GM18870 (cell line): ENCODE measurements around the gene NAA80.
A peak's percentile ranks its signal among the peaks of the same experiment; 100 is the strongest.
"Not testable (repeated sequence)": the region's sequence is repeated elsewhere in the genome, so short reads cannot be mapped to it uniquely, and the experiment has no call there.

Experiments used
- ATAC-seq: cut with Tn5 transposase; IDR thresholded peaks from one replicate; pipeline ENCODE4 v1.9.1; 2021; ENCODE audit warnings: moderate library complexity; ENCODE audit not compliant: unreplicated experiment

The NAA80 gene

DNA sequence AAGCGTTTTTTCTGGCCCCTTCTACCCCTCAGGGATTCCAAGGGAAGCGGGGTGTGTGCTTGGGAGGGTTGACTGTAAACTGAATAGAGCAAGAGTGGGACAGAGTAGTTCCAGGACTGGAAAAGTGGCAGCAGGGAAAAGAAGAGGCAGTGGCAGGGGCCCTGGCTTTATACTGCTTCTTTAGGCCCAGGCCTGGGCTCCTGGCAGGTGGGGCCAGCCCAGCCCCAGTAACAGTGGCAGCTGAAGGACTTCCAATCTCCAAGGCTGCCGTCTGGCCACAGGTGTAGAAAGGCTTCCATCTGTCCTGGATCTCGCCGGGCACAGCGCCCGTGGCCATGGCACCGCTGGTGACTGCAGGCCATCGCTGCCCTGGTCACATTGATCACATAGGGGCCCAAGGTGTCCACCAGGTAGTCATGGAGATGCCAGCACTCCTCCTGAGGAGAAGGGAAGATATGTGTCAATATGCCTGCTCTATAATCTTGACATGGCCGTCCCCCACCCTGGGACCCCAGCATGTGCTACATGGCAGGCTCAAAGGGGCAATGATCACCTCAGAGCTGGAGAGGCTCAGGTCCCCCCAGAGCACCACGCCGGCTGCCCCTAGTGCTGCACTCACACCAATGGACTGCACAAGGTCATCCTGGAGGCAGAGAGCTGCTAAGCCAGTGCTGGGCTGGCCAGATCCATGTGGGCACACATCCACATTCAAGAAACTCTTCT, 6.0 kb downstream of the NAA80 start:
- no peak for ATAC-seq

DNA sequence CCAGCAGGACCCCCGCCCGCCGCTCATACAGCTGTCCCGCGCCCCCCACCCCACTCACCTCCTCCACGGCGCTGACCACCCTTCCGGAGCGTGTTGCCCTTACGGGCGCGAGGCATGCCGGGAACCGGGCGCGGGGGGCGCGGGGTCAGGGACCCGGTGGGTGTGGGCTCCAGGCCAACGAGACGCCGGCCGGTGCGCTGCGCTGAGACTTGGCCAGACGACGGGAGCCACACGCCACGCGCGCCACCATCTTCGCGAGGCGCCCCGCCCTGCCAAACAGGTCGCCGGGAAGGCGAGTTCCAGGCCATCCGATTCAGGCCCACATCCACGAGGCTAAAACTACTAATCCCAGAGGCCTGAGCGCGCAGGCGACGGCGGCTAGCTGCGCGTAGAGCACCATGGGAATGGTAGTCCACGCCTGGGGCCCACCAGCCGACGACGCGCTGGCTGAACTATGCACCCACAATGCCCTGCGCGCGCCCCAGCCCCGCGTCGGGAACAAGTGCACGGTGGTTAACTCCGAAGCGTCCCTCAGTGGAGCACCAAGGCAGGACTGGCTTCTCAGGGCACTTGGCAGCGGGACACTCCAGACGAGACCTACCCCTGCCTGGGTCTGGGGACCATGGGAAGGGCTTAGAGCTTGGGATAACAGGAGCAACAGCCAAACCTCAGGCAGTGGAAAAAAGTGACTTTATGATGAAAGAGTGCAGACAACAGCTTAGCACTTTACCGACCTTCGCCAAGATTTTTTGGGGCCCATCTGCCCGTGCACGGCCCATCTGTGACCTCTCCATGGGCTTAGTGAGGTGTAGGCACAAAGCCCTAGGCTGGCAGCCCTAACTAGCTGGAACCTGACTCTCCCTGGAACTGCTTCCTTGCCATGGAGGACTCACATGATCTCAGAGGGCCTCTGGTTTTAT, 6.8 kb downstream of the NAA80 start, which contains the start of gene IFRD2:
Gene IFRD2 (minus strand): TSS at position 271 of the 920 bp plus-strand sequence. CDS start 155 bp downstream, at position 116.
- peak; percentile 93 for ATAC-seq

DNA sequence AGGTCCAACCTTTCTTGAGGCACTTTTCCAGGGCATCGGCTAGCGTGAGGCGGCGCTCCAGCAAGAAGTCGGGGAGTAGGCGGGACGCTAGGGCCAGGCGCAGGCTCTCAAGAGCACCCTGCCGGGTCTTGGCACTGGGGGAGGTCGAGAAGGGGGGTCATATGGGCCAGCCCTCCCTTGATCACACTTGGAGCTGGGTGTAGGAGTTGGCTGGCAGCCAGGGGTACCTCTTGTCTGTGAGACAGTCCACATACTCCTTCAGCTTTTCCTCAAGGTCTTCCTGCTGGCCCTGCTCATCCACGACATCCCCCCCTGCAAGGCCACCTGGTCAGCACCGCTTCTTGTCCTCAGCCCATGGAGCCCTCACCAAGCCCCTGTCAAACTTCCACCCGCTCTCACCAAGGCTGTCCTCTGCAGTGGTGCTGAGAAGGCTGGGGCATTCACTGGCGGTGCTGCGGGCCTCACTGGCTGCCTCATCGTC, 9.0 kb downstream of the NAA80 start:
- ATAC-seq, result no peak

DNA sequence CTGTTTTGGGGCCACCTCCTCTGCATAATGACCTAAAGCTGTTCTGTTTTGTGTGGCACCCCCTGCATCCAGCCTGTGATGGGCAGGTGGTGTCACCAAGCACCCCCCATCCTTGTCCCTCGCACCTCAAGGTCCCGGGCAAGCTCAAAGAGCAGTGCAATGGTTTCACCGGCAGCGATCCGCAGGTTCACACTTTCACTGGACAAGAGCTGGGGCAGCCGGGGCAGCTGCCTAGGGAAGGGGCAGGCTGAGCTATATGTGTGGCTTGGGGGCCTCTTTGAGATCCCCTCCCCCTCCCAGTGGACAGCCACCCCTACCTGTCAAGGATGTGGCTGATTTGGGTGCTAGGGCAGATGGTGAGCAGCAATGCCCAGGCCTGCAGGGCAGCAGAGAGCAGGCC, 10.1 kb downstream of the NAA80 start:
- no peak for ATAC-seq

DNA sequence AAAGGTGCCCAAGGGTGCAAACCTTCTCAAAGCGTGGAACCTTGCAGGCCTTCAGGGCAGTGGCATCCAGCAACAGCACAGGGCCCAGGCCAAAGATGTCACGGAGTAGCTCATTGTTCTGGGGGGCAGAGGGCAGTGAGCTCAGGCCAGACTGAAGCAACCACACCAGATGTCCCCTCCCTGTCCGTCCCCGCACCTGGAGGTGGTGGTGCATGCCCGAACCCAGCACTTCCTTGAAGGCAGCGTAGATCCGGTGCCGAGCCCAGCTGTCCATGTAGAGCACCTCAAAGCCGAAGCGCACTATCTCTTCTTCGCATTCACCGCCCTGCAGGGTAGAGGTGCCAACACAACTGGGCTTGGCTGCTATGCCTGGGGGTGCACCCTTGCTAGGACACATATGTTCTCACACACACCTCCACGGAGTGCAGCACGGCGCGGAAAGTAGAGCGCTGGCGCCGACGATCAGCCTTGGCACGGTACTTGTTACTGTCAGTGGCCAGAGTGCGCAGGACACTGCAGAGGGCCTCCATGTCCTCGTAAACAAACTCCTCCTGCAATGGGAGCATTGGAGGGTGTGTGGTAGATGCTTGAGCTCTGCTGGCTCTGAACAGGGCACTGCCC, 10.7 kb downstream of the NAA80 start:
- no peak for ATAC-seq

DNA sequence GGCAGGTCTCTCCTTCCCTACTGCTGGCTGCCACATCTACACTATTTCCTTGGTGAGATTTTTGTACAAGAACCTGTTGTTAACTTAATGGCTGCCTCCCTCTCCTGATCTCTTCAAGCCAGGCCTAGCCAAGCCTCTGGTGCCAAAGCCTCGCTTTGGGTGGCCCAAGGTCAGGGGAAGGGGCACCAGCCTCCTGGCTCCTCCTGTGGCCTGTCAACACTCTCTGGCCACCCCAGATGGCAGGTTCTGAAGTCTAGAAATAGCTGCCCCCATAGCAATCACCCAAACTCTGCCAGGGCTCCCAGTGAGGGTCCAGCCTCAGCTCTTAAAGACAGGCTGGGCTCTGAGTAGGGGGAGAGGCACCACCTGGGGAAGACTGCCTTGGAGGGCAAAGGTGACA, 11.9 kb downstream of the NAA80 start:
- ATAC-seq, result no peak

DNA sequence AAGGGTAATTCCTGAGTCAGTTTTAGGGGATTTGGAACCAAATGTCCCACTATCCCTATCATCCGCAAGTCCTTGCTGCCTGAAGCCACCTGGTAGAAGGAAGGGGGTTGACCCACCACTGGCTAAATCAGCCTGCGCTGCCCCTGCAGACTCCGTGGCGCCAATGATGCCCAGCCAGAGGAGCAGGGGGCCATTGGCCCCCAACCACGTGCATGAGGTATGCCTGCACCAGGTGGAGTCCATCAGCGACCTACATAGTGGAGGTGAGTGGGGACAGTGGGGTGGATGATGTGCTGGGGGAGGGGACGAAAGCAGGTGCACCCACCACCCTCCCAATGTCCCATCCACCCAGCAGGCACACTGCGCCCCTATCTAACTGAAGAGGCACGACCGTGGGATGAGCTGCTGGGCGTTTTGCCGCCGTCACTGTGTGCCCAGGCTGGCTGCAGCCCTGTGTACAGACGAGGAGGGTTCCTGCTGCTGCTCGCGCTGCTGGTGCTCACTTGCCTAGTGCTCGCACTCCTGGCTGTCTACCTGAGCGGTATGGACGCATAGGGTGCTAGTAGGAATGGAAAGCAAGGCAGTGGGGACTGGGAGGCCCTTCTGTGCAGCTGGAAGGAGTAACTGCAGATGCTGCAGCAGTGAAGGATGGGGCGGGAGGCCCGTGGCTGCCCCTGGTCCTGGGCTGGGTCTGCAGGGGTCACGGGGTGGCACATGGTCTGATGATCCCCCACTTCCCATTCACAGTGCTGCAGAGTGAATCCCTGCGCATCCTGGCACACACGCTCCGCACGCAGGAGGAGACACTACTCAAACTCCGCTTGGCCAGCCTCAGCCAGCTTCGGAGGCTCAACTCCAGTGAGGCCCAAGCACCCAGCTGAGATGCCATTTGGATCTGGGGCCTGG, 12.6 kb downstream of the NAA80 start:
- ATAC-seq, result no peak

DNA sequence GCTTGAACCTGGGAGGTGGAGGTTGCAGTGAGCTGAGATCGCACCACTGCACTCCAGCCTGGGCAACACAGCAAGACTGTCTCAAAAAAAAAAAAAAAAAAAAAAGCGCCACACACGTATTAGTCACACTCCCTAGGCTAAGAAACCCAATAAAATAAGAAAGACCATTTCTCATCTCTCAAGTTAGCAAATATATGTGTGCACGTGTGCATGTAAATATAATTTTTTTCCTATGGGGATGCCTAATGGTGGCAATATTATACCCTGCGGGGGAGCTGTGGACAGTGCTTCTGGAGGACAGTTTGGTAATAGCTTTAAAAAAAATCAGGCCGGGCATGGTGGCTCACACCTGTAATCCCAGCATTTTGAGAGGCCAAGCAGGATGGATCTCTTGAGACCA, 15.1 kb downstream of the NAA80 start:
- ATAC-seq, result not testable (repeated sequence)

DNA sequence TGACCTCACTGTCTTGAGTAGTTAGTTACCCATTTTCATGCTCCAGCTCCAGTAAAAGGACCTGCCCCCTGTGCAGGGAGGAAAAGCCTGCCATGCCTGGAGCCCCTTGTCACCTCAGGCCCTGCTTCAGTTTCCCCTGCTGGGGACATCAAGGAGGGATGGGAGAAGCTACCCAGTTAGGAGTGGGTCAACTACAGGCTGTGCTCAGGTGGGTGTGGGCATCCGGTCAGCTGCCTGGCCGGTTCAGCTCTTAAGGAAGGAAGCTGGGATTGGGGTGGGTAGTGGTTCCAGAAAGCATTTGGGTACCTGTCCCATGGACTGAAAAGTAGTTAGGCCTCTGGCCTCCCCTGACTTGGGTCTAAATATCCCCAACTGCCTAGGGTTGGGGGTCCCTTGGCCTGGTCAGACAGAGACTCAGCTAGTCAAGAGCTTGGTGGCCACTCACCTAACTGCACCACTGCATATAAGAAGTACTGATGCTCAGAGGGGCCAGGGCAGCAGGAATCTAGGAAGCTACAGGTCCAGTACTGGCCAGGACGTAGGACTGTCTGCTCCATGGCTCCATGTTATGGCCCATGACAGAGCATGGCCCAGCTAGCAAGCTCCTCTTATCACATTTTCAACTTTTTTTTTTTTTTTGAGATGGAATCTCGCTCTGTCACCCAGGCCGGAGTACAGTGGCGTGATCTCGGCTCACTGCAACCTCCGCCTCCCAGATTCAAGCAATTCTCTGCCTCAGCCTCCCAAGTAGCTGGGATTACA, 19.8 kb downstream of the NAA80 start:
- no peak for ATAC-seq

DNA sequence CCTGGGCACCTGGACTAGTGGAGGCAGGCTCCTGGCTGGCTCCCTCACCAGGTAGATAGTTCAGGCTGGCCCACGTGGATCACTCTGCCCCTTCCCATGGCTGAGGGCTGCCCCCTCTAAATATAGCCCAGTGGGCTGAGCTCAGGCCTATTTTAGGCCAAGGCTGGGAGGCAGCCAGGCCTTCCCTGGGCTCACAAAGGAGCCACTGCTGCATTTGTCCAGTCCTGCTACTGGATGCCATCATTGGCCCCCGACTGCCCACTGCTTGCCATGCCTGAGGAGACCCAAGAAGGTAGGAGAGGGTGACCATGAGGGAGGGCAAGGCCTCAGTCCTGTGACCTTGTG, 20.4 kb downstream of the NAA80 start, which contains the start of gene LSMEM2:
Gene LSMEM2 (plus strand): TSS at position 208 of the 345 bp plus-strand sequence. CDS start 27 bp downstream, at position 235.
- ATAC-seq, result no peak

DNA sequence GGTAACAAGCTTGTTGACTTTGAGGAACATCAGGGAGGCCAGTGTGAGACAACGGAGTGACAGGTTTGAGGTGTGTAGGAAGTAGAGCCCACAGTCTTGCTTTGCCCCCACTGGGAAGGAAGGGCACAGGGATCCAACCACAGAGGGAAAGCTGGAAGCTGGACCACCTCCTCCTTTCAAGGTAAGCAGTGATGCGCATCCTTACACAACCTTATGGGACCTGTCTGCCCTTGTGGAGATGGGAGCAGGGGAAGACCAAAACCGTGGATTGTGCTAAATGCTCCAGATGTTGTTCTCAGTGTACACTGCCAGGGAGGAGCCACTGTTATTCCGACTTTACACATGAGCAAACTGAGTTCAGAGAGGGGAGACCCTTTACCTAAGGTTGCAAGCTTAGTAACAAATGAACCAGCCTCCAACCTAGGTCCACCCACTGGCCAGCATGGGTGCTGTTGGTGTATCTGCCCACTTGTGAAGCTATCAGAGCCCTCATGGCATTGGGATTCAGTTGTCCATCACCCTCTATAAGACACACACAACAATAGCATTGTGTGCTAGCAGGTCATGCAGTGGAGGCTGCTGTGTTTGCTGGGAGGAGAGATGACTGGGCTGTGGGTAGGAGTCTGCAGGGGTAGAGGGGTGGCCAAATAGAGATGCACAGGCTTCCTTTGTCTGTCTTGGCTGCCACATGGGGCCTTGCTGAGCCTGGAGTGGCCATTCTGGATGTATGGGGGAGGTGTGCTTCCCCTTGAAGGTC, 20.9 kb downstream of the NAA80 start:
- no peak for ATAC-seq

DNA sequence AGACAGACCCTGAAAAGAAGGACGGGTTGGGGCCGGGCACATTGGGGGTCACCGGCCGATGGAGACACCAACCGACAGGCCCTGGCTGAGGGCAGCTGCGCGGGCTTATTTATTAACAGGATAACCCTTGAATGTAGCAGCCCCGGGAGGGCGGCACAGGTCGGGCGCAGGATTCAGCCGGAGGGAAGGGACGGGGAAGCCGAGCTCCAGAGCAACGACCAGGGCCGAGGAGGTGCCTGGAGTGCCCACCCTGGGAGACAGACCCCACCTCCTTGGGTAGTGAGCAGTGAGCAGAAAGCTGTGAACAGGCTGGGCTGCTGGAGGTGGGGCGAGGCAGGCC, 22.5 kb downstream of the NAA80 start:
- no peak for ATAC-seq

DNA sequence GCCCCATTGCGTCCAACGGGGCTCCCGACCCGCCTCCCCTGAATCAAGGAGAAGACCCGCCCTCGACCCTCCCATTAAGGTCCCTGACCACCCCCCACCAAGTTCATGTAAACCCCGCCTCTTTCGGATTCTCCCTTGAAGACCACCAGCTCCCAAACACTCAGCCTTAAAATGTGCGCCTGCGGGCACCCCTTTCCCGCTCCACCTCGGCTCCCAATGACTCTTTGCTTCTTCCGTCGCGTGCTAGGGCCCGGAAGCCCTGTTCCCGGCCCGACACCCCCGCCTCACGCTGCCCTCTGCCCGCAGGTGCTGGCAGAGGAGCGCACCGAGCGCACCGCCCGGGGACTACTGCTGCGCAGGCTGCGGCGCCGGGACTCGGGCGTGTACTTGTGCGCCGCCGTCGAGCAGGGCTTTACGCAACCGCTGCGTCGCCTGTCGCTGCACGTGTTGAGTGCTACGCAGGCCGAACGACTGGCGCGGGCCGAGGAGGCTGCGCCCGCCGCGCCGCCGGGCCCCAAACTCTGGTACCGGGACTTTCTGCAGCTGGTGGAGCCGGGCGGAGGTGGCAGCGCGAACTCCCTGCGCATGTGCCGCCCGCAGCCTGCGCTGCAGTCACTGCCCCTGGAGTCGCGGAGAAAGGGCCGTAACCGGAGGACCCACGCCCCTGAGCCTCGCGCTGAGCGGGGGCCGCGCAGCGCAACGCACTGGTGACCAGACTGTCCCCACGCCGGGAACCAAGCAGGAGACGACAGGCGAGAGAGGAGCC, 23.0 kb downstream of the NAA80 start:
- no peak for ATAC-seq

DNA sequence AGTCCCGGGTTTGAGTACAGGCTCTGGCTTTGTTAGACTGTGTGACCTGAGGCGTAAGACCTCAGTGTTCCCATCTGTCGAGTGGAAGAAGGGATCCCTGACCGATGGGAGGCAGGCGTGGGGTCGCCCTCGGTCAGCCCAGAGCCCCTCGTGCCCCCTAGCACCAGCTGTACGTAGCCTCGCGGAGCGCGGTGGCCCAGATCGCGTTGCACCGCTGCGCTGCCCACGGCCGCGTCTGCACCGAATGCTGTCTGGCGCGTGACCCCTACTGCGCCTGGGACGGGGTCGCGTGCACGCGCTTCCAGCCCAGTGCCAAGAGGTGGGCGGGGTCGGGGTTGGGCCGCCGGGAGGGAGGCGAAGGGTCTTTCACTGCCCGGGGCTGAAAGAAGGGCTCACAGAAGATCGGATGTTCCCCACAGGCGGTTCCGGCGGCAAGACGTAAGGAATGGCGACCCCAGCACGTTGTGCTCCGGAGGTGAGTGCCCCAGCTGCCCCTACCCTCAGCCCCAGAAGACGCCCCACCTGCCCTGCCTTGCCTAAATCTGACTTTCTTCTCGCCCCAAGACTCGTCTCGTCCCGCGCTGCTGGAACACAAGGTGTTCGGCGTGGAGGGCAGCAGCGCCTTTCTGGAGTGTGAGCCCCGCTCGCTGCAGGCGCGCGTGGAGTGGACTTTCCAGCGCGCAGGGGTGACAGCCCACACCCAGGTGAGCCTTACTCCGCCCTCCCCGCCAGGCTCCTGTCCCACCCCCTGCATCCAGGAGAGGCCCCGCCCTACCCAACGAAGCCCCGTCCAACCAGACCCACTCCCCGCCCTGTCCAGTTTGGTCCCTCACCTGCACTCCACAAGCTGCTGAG, 23.8 kb downstream of the NAA80 start:
- ATAC-seq, result no peak

DNA sequence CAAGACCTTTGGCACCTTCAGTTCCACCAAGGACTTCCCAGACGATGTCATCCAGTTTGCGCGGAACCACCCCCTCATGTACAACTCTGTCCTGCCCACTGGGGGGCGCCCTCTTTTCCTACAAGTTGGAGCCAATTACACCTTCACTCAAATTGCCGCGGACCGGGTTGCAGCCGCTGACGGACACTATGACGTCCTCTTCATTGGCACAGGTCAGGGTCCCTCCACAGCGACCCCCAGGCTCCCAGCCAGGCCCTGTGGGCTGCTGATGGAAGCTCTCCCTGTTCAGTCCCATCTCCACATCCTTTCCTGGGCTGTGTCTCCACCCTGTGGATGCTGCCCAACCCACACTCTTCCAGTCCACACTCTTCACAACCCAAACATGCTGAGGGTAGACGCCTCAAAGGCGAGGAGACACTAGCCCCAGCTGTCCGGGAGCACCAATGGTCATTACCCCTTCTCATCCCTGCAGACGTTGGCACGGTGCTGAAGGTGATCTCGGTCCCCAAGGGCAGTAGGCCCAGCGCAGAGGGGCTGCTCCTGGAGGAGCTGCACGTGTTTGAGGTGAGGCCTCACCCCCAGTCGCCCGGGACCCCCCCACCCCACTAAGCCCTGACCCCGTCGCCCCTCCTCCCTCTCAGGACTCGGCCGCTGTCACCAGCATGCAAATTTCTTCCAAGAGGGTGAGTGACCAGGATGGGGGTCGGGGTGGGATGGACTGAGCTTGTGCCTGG, 24.7 kb downstream of the NAA80 start:
- no peak for ATAC-seq

DNA sequence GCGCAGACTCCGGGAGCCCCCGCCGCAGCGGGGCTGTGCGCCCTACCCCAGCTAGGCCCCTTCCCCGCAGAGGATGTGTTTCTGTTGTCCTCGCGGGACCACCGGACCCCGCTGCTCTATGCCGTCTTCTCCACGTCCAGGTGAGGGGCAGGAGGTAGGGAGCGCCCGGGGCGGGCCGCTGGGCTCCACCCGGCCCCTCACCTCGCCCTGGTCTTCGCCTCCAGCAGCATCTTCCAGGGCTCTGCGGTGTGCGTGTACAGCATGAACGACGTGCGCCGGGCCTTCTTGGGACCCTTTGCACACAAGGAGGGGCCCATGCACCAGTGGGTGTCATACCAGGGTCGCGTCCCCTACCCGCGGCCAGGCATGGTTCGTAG, 25.5 kb downstream of the NAA80 start:
- ATAC-seq, result no peak
